Omental fat pad (tissue), 4 donors: Measurements from ENCODE around the gene MIX23. TPM values are rescaled to one million over a fixed set of nuclear protein-coding genes. Genes with fewer than 3 reads are reported as not detected.

Experiments
- ATAC-seq: fragments of 150-250 bp; one replicate; pipeline ENCODE4 v1.9.1; 2016; ENCODE audit warnings: mild to moderate bottlenecking, moderate library complexity; ENCODE audit not compliant: low FRiP score
- DNase-seq: peaks from one replicate; pipeline ENCODE4 v3.0.0-alpha.2; 2019; ENCODE audit warnings: low spot score
- total RNA-seq, 4 donors: library from RNA; depleted of rRNA; stranded (reverse); fragments of >200 nt; gene quantifications; one replicate each; pipeline ENCODE4 v1.1.0, GENCODE V29; 2016
- TF ChIP-seq, protein P1 (sequence below), 3 donors: fragments of 450-650 bp; IDR thresholded peaks; one replicate each; pipeline ENCODE4 v1.5.1; 2016 to 2017; ENCODE audit warnings: antibody characterized with exemption in 3 of 3, mild to moderate bottlenecking in 3 of 3, moderate library complexity in 2 of 3

The MIX23 gene
- total RNA-seq, 4 donors from 2014 or later: 12.9 to 21.6 (median 17.0) TPM

DNA sequence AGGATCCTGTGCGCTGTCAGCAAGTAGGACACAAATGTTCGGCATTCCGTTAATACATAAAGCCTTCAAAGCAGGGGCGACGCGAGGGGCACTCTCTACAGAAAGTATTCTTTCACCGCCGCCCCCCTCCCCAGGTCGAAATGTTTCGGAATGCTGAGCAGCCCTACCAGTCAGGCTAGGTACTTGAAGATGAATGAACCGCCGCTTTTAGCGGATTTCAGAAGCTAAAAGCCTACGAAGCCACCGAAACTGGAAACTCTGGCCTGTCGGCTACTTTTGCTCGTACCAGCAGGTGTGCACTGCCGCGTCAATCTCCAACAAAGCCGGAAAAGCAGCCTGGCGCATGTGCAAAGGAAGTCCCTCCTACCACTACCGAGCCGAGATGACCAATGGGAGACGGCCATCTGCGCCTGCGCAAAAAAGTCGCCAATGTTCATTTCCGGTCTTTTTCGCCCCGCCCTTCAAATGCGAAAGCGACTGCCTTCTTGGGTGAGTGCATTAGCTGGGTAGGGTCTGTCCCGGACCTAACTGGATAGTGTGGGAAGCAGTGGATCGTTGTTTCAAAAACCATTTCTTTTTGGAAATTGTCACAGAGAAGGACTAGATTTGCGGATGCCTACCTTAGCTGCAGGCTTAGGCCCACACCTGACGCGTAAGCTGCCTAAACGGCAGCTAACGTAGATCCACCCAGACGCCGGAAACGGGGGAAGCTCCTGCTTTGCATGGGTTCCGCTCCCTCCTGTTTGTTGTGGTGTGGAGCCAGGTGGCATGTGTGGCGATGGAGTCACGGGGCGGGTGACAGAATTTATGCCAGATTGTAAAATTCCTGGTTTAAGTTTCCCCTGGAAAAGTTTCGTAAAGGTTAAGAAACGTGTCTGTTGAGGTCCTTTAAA, 33.0 kb upstream of the MIX23 start, which contains the start of gene WDR5B:
TSS of gene WDR5B (minus strand) at position 301 of the 893 bp plus-strand sequence. CDS start 534 bp downstream, outside the sequence.
- DNase-seq (peak; percentile 89), ATAC-seq (peak; percentile 97)
- TF ChIP-seq, protein P1, sequence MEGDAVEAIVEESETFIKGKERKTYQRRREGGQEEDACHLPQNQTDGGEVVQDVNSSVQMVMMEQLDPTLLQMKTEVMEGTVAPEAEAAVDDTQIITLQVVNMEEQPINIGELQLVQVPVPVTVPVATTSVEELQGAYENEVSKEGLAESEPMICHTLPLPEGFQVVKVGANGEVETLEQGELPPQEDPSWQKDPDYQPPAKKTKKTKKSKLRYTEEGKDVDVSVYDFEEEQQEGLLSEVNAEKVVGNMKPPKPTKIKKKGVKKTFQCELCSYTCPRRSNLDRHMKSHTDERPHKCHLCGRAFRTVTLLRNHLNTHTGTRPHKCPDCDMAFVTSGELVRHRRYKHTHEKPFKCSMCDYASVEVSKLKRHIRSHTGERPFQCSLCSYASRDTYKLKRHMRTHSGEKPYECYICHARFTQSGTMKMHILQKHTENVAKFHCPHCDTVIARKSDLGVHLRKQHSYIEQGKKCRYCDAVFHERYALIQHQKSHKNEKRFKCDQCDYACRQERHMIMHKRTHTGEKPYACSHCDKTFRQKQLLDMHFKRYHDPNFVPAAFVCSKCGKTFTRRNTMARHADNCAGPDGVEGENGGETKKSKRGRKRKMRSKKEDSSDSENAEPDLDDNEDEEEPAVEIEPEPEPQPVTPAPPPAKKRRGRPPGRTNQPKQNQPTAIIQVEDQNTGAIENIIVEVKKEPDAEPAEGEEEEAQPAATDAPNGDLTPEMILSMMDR (IDR thresholded peaks at IDR 0.05): no peak

DNA sequence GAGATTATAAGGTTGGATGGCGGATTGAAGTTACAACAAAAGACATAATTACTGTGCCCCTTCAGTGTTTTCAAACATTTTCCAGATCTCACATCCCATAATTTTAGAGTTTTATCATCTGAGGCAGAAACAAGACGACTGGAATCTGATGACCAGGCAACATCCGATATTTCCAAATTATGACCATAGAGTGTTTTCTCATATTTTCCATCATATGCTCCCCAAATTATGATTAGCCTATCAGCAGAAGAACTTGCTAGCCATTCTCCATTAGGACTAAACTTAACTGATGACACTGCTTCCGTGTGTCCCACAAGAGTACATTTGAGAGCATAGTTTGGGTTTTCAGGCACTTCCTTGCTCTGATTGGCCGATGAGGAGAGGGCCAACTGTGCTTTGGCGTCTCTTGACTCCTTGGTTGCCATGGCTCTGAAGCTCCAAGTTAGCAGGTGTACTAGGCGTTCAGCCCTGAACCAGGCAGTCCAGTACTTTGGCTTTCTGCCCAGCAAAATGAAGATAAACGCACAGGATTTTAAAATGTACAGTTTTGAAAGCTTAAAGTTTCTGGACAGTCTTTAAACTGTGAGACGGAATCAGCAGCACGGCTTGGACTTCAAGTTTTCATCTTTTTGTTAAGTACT, 32.2 kb upstream of the MIX23 start:
- TF ChIP-seq, protein P1 (IDR thresholded peaks at IDR 0.05): no peak
- DNase-seq (no peak), ATAC-seq (peak; percentile 32)

DNA sequence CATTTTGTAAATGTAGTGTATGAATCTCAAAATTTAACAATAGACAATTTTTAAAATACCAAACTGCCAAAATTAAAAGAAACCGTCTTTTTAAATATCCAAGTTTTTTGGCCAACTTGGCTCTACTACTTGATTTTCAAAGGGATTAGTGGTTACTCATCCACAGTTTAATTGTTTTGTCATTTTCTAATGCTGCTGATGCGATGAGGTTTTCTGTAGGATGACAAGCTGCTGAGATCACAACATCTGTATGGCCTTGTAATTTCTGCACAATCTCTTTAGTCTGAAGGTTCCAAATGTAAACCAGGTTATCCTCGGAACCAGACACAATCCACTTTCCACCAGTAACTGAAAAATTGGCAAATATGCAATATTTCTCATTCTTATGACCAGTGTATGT, 31.4 kb upstream of the MIX23 start:
- TF ChIP-seq, protein P1 (IDR thresholded peaks at IDR 0.05): no peak
- ATAC-seq (no peak), DNase-seq (no peak)

DNA sequence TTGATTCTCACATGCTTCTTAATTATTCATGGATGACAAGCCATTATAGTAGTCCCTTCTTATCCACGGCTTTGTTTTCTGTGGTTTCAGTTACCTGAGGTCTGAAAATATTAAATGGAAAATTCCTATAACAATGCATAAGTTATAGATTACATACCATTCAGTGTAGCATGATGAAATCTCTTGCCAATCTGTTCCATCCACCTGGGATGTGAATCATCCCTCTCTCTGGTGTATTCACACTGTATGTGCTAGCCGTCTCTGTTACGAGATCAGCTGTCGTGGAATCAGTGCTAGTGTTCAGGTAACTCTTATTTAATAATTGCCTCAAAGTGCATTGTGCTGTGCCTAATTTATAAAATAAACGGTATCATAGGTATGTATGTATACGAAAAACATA, 27.6 kb upstream of the MIX23 start:
- no peak for ATAC-seq

DNA sequence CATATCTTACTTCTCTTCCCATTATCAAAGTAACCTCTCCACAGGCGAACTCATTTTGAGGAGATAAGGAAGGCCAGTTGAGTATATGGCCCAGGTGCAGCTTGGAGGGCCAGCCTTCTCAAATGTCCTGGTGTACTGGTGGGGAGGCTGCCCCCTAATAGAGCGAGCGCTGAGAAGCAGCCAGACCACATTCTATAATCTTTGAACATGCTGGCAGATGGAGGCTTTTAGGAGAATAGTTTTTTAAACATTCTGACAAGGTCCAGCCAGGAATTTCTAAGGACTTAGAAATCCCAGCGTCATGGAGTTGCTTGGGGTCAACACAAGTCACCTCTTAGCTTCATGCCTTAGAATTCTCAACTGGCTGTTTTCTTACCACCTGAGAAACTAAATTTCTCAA, 27.1 kb upstream of the MIX23 start:
- no peak for ATAC-seq
- TF ChIP-seq, protein P1 (IDR thresholded peaks at IDR 0.05): no peak
- DNase-seq: no peak

More for the DNA sequence above, 27.6 kb upstream of the MIX23 start:
- TF ChIP-seq, protein P1 (IDR thresholded peaks at IDR 0.05): no peak
- no peak for DNase-seq

DNA sequence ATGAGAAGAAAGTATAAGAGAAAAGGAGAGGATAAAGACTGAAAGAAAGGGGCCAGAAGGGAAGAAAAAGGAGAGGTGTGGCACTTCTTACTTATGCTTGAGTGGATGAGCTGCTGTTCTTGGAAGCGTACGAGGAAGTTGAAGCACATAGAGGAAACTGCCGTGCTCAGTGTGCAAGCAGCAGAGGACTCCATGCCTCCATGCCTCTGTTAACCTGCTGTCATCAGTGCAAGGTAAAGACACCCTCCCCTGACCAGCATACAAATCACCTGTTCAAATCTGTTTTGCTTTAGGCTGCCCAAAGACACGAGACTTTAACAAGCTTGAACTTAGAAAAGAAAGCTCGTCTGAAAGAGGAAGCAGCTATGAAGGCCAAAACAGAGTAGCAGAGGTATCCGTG, 26.4 kb upstream of the MIX23 start:
- DNase-seq (no peak), ATAC-seq (no peak)
- TF ChIP-seq, protein P1 (IDR thresholded peaks at IDR 0.05): no peak
